OCI-LY3 (cell line): ENCODE measurements around the gene PHF20.
"Not testable (repeated sequence)": the region's sequence is repeated elsewhere in the genome, so short reads cannot be mapped to it uniquely, and the experiment has no call there.

Source experiments
- H2AFZ ChIP-seq: fragments of 200-600, 300-600 bp; shearing (Covaris generic); 2 replicates; pipeline ENCODE4 v1.6.0; 2014; ENCODE audit warnings: antibody characterized with exemption, low read depth, low read length
- H3K27ac ChIP-seq: fragments of 200-600, 300-600 bp; sonication (generic); 2 replicates; pipeline ENCODE4 v1.5.1; 2014; ENCODE audit warnings: mild to moderate bottlenecking, low read length, moderate library complexity, mixed read lengths
- H3K27me3 ChIP-seq: fragments of 200-600, 300-600 bp; sonication (generic); 2 replicates; pipeline ENCODE4 v1.6.1; 2014; ENCODE audit warnings: low read depth, low read length, mixed read lengths
- H3K36me3 ChIP-seq: fragments of 200-600, 300-600 bp; sonication (generic); replicated peaks from 2 replicates; pipeline ENCODE3; 2014; ENCODE audit warnings: low read depth, low read length, mixed read lengths
- H3K4me1 ChIP-seq: fragments of 300-600, 200-600 bp; sonication (generic); 2 replicates; pipeline ENCODE4 v1.6.1; 2014; ENCODE audit warnings: low read length, mixed read lengths
- H3K4me2 ChIP-seq: fragments of 200-600, 300-600 bp; sonication (generic); 2 replicates; pipeline ENCODE4 v1.6.1; 2014; ENCODE audit warnings: low read length, mixed read lengths
- H3K4me3 ChIP-seq: fragments of 300-600, 200-600 bp; sonication (generic); 2 replicates; pipeline ENCODE4 v1.5.1; 2014; ENCODE audit warnings: antibody characterized with exemption, mild to moderate bottlenecking, low read length, moderate library complexity
- H3K79me2 ChIP-seq: fragments of 300-600, 200-600 bp; shearing (Covaris generic); 2 replicates; pipeline ENCODE4 v1.6.1; 2014; ENCODE audit warnings: mild to moderate bottlenecking, low read length, mixed read lengths
- H3K9ac ChIP-seq: fragments of 300-600, 200-600 bp; shearing (Covaris generic); 2 replicates; pipeline ENCODE4 v1.6.0; 2014; ENCODE audit warnings: mild to moderate bottlenecking, low read length, moderate library complexity
- H3K9me3 ChIP-seq: fragments of 200-600, 300-600 bp; shearing (Covaris generic); 2 replicates; pipeline ENCODE4 v1.6.1; 2014; ENCODE audit warnings: low read length, mixed read lengths; ENCODE audit not compliant: insufficient read depth
- H4K20me1 ChIP-seq: fragments of 200-600, 300-600 bp; sonication (generic); 2 replicates; pipeline ENCODE4 v1.6.1; 2016; ENCODE audit warnings: low read length, mixed read lengths; ENCODE audit not compliant: insufficient read depth
- CTCF ChIP-seq: fragments of 200-600, 300-600 bp; sonication (generic); IDR thresholded peaks from 2 replicates; pipeline ENCODE4 v1.5.1; 2014; ENCODE audit warnings: antibody characterized with exemption, low read length, low read depth
- EZH2phosphoT487 ChIP-seq: fragments of 200-600 bp; shearing (Covaris generic); IDR thresholded peaks from 2 replicates; pipeline ENCODE4 v1.6.1; 2018; ENCODE audit warnings: antibody characterized with exemption, mixed run types, low read depth

Gene PHF20

DNA sequence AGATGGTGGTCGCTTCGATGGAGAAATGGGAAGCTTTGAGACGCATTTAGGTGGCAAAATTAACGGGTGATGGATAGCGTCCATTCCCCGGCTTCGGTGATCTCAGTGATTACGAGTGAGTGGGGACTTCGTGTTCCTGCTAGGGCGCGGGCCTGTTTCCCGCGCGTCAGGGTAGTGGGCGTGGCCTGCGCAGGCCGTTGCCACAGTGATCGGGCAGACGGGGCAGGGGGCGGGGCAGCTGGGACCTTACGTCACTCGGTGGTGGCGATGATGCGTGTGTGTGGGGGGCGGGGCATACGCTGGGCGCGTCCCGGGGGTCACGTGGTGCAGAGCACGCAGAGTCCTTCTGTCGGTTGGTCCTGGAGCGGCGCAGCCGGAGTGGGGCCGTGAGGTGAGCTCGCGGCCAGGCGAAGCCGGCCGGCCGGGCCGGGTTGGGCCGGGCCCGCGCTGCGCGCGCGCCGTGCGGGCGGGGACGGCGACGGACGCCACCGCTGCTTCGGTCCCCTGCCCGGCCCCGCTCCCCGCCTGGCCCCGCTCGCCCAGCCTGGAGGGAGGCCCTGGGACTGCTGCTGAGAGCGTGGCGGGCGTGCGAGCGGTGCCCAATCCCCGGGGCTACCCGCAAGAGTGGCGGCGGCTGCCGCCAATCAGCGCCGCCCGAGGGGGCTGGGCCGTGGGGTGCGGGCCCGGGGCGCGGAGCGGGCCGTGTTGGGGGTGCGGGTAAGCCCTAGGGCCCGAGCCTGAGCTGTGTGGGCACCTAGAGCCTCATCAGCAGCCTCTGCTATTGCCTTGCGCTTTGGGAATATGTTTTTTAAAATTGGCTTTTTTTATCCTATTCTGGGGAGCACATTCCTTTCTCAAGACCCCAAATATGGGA is at the start of gene PHF20:
Gene PHF20 (plus strand): TSS at position 327 of the 874 bp plus-strand sequence. CDS start 29,508 bp downstream, outside the sequence.
- Histone ChIP-seq H3K4me1 (peaks cover 32% of the 10 kb centered on the region), H2AFZ (peak within 1 kb of the TSS; percentile 94), H3K4me2 (peak within 1 kb of the TSS; percentile 95), H3K27me3 (no peaks in the 10 kb centered on the region), H3K36me3 (peaks cover 12% of the 10 kb centered on the region), H3K27ac (peak within 1 kb of the TSS; percentile 39), H3K9ac (peak within 1 kb of the TSS; percentile 85), H3K4me3 (peak within 1 kb of the TSS; percentile 91), H3K79me2 (peaks cover 46% of the 10 kb centered on the region), H4K20me1 (peaks cover 32% of the 10 kb centered on the region), H3K9me3 (no peaks in the 10 kb centered on the region)
- TF ChIP-seq CTCF: no peak
- TF ChIP-seq EZH2phosphoT487: no peak

DNA sequence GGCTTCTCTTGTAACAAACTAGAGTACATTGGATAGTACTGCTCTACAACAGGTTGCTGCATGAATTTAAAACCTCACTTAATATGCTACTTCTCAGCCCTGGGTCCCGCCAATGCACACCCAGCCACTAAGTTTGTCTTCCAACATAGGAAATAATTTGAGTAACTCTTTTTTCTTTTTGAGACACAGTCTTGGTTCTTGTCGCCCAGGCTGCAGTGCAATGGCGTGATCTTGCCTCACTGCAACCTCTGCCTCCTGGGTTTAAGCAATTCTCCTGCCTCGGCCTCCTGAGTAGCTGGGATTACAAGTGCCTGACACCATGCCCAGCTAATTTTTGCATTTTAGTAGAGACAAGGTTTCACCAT is 48.6 kb upstream of the PHF20 start:
- Histone ChIP-seq H3K36me3 (peaks cover 77% of the 10 kb centered on the region), H3K79me2 (peaks cover 96% of the 10 kb centered on the region), H4K20me1 (peaks cover 86% of the 10 kb centered on the region)
- H3K9me3 ChIP-seq, H3K9ac ChIP-seq, H3K27me3 ChIP-seq, H3K4me3 ChIP-seq, H3K27ac ChIP-seq, H3K4me1 ChIP-seq, H3K4me2 ChIP-seq, H2AFZ ChIP-seq: not testable (repeated sequence)

GRCh38 chr20:35723652-35724320 is 48.0 kb upstream of the PHF20 start:
- H3K27me3 ChIP-seq, H3K4me2 ChIP-seq, H3K9ac ChIP-seq, H3K4me3 ChIP-seq, H3K27ac ChIP-seq, H2AFZ ChIP-seq, H3K9me3 ChIP-seq, H3K4me1 ChIP-seq: not testable (repeated sequence)
- Histone ChIP-seq H3K36me3 (peaks cover 76% of the 10 kb centered on the region), H4K20me1 (peaks cover 82% of the 10 kb centered on the region), H3K79me2 (peaks cover 96% of the 10 kb centered on the region)

- Histone ChIP-seq H3K79me2 (peaks cover 96% of the 10 kb centered on the region), H4K20me1 (peaks cover 80% of the 10 kb centered on the region), H3K9me3 (no peaks in the 10 kb centered on the region), H2AFZ (no peak overlapping the region), H3K27ac (no peak overlapping the region), H3K4me3 (no peak overlapping the region), H3K4me1 (no peaks in the 10 kb centered on the region), H3K27me3 (no peaks in the 10 kb centered on the region), H3K9ac (no peak overlapping the region), H3K36me3 (peaks cover 74% of the 10 kb centered on the region), H3K4me2 (no peak overlapping the region)
- no peak for TF ChIP-seq CTCF
- TF ChIP-seq EZH2phosphoT487: no peak
Observed at GRCh38 chr20:35724321-35725230, 47.2 kb upstream of the PHF20 start.
